Thymus (tissue), 11 donors: Measurements from ENCODE around the gene TANC2. TPM values are rescaled to one million over a fixed set of nuclear protein-coding genes. Genes with fewer than 3 reads are reported as not detected.

Experiments
- DNase-seq, 9 donors: peaks; one replicate each; pipeline ENCODE4 v3.0.0-alpha.2; 2013; ENCODE audit warnings: low spot score in 9 of 9, low read depth in 6 of 9, missing footprints in 1 of 9
- H3K27ac ChIP-seq, 2 donors: one replicate each; pipeline ENCODE4 v1.5.1; 2013; ENCODE audit warnings: control low read depth in 1 of 2, low read depth in 1 of 2, low read length in 1 of 2, mild to moderate bottlenecking in 1 of 2, moderate library complexity in 1 of 2
- H3K27me3 ChIP-seq, 2 donors: one replicate each; pipeline ENCODE4 v1.5.1; 2013; ENCODE audit warnings: low read length in 1 of 2; ENCODE audit not compliant: control insufficient read depth in 2 of 2, insufficient read depth in 1 of 2
- H3K36me3 ChIP-seq, 2 donors: one replicate each; pipeline ENCODE4 v1.5.1; 2013; ENCODE audit warnings: low read length in 1 of 2, mild to moderate bottlenecking in 1 of 2, moderate library complexity in 1 of 2; ENCODE audit not compliant: control insufficient read depth in 2 of 2, insufficient read depth in 2 of 2
- H3K4me1 ChIP-seq, 2 donors: one replicate each; pipeline ENCODE4 v1.5.1; 2013; ENCODE audit warnings: low read length in 2 of 2; ENCODE audit not compliant: control insufficient read depth in 2 of 2, insufficient read depth in 2 of 2
- H3K4me3 ChIP-seq, 2 donors: one replicate each; pipeline ENCODE4 v1.5.1; 2013; ENCODE audit warnings: low read length in 2 of 2, control low read depth in 1 of 2, mild to moderate bottlenecking in 1 of 2
- H3K9me3 ChIP-seq, 2 donors: one replicate each; pipeline ENCODE4 v1.5.1; 2013; ENCODE audit warnings: low read length in 1 of 2, mild to moderate bottlenecking in 1 of 2; ENCODE audit not compliant: control insufficient read depth in 2 of 2, insufficient read depth in 1 of 2
- WGBS: extraction: QIAGEN DNeasy Blood & Tissue Kit; methylation state at CpG from one replicate; pipeline ENCODE4 v1.1.7; 2013; 5-methylcytosine and 5-hydroxymethylcytosine counted together
- polyA plus RNA-seq: library from polyadenylated mRNA; stranded (reverse); fragments of 200-250 nt; gene quantifications from one replicate; pipeline ENCODE4 v1.2.3, GENCODE V29; 2013
- total RNA-seq: library from RNA; stranded (reverse); fragments of 120-200 nt; gene quantifications from one replicate; pipeline ENCODE4 v1.2.4, GENCODE V29; 2013
- donor health status: healthy.

TANC2 gene
- total and polyA plus RNA-seq, 2 donors: 2.5 to 7.8 TPM

DNA sequence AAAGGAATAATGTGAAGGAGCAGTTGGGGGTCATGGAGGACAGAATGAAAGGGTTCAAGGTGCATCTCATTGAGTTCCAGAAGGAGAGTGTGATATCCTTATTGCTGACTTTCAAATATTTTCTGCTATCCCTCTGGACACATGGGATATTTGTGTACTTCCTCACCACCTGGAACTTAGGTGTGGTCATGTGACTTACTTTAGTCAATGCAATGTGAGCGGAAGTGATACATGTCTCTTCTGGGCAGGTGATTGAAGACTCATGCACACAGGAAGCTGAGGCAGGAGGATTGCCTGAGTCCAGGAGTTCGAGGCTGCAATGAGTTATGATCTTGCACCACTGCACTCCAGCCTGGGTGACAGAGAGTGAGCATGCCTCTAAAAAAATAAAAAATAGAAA, 36.7 kb upstream of the TANC2 start:
- DNase-seq: no peak
- Histone ChIP-seq H3K9me3 (no peaks in the 10 kb centered on the region), H3K4me3 (no peak overlapping the region), H3K36me3 (no peaks in the 10 kb centered on the region), H3K4me1 (no peaks in the 10 kb centered on the region), H3K27ac (no peak overlapping the region), H3K27me3 (no peaks in the 10 kb centered on the region)
- WGBS: 94% methylated on average over 2 of the region's 2 CpGs

GRCh38 chr17:62931101-62931500, 34.9 kb upstream of the TANC2 start:
- WGBS: 96% methylated on average over 1 of the region's 1 CpG

DNA sequence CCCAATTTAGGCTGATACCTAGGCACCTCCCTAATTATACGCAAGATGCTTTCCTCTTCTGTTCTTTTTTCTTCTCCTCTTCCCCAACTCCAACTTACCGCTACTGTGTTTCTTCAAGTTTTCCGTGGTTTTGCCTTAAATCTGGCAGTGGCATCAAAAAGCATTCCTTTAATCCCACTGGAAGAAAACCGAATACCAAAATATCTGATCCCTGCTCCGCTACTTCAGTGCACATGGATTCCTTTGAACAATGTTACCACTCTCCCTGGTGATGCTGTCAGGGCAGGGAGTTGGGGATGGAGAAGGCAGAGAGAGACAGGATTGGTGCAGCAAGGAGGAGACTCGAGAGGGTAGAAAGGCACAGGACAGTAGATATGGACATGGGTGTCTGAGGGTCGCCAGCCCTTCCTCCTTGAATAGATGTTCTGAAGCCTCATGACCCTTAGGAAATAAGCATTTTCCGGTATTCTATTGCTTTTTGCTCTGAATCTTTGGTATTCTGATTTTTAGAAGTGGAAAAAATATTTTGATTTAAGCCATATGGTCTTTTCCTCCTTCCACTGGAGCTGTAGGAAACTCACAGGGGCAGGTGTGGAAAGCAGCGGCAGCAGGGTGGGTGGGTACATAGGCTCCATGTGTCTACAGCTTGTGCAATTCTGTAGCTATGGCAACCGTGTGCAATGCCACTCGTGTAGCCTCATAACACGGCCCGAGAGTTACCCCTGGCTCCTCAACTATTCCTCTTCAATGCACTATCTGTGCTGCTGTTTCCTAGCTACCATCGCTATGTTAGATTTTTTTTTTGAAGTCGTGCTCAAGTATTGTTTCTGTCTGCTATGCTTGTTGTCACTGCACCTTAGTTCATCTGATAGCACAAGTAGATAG, 32.3 kb upstream of the TANC2 start:
- WGBS: 90% methylated on average over 15 of the region's 15 CpGs
- no peak overlapping the region for H3K27ac ChIP-seq
- H3K36me3 ChIP-seq: no peaks in the 10 kb centered on the region
- no peaks in the 10 kb centered on the region for H3K27me3 ChIP-seq
- H3K4me3 ChIP-seq: no peak overlapping the region
- no peak for DNase-seq
- H3K9me3 ChIP-seq: no peaks in the 10 kb centered on the region
- no peaks in the 10 kb centered on the region for H3K4me1 ChIP-seq

More at GRCh38 chr17:62931101-62931500, 34.9 kb upstream of the TANC2 start:
- no peaks in the 10 kb centered on the region for H3K27me3 ChIP-seq
- no peak overlapping the region for H3K4me3 ChIP-seq
- H3K4me1 ChIP-seq: no peaks in the 10 kb centered on the region
- H3K9me3 ChIP-seq: no peaks in the 10 kb centered on the region
- no peaks in the 10 kb centered on the region for H3K36me3 ChIP-seq
- H3K27ac ChIP-seq: no peak overlapping the region
- no peak for DNase-seq

DNA sequence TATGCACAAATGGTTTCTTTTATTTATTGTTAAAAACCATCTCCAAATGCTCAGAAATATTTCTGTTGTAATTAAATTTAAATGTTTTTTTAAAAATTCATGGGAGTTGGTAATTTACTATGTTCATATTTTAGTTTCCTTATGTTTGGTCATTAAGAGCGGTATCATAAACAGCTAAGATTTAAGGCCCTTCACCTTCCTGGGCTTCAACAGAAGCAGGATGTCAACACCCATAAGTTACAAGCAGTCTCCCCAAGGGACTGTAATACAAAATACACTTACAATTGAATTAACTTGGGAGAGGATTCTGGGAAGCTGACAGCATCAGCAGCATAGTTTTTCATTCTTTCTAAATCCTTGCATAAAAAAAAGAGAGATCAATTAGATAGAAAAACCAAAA, 30.9 kb upstream of the TANC2 start:
- Histone ChIP-seq H3K4me3 (no peak overlapping the region), H3K27ac (no peak overlapping the region), H3K4me1 (no peaks in the 10 kb centered on the region), H3K9me3 (no peaks in the 10 kb centered on the region), H3K27me3 (no peaks in the 10 kb centered on the region), H3K36me3 (no peaks in the 10 kb centered on the region)
- no peak for DNase-seq
- WGBS: 97% methylated on average over 1 of the region's 1 CpG

DNA sequence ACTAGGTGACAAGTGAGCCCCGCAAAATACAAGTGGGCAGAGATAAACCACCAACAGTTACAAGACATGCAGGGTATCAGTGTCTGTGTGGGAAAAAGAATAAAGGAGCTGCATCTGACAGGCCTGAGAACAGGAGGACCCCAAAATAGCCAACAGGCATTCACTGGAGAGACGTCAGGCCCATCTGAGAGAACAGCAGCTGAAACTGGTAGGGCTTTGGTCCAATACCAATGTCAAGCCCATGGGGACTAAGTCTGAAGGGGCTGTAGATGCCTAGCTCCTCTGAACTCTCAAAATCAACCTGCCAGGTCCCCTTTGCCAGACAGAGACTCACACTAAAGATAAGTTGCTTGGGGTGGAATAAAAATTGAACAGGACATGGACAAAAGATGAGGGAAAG, 30.5 kb upstream of the TANC2 start:
- H3K36me3 ChIP-seq: no peaks in the 10 kb centered on the region
- WGBS: 91% methylated on average over 2 of the region's 2 CpGs
- H3K4me3 ChIP-seq: no peak overlapping the region
- no peak overlapping the region for H3K27ac ChIP-seq
- no peaks in the 10 kb centered on the region for H3K27me3 ChIP-seq
- DNase-seq: no peak
- H3K9me3 ChIP-seq: no peaks in the 10 kb centered on the region
- H3K4me1 ChIP-seq: no peaks in the 10 kb centered on the region

DNA sequence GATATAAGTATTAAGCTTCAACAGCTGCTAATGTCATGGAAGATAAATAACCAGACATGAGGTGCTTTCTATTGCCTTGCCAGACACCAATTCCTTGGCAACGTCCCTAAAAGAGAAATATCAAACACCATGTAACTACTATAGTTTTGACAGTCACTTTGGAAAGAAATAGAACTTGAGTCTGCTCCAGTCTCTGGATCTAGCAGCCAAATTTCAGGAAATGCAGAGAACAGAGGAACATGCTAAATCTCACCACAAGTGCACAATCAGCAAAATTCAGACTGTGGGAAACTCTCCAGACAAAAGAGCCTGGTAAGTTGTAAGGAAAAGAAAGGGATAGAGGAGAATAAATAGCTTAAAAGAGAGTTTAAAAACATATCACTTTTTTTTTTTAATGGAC, 28.4 kb upstream of the TANC2 start:
- Histone ChIP-seq H3K27me3 (no peaks in the 10 kb centered on the region), H3K4me3 (no peak overlapping the region), H3K4me1 (no peaks in the 10 kb centered on the region), H3K27ac (no peak overlapping the region), H3K9me3 (no peaks in the 10 kb centered on the region), H3K36me3 (no peaks in the 10 kb centered on the region)
- DNase-seq: no peak
- WGBS: 87% methylated on average over 1 of the region's 1 CpG

GRCh38 chr17:62941358-62941991, 24.6 kb upstream of the TANC2 start:
- no peak for DNase-seq

DNA sequence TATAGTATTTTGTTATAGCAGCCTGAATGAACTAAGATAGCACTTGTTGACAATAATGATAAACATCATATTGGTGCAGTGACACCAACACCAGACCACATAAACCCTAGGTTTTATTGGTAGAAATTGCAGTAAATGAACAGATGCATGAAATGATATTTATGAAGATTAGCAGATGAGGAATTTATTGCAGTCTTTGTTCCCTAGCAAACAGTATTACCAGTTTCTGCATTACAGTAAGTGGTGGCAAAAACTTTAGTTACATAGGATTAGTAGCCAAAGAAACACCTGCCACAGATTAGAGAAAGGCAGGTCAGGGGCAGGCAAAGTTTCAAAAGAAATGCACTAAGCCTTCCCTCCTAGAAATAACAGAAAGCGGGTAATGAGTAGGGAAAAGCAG, 17.7 kb upstream of the TANC2 start:
- Histone ChIP-seq H3K27ac (no peak overlapping the region), H3K4me3 (no peak overlapping the region), H3K4me1 (no peaks in the 10 kb centered on the region), H3K27me3 (no peaks in the 10 kb centered on the region), H3K36me3 (no peaks in the 10 kb centered on the region), H3K9me3 (no peaks in the 10 kb centered on the region)
- DNase-seq: no peak
- WGBS: 96% methylated on average over 1 of the region's 1 CpG

More at GRCh38 chr17:62941358-62941991, 24.6 kb upstream of the TANC2 start:
- H3K4me3 ChIP-seq: no peak overlapping the region
- WGBS: 94% methylated on average over 4 of the region's 4 CpGs
- H3K27ac ChIP-seq: no peak overlapping the region
- no peaks in the 10 kb centered on the region for H3K36me3 ChIP-seq
- H3K9me3 ChIP-seq: no peaks in the 10 kb centered on the region
- H3K4me1 ChIP-seq: no peaks in the 10 kb centered on the region
- no peaks in the 10 kb centered on the region for H3K27me3 ChIP-seq

GRCh38 chr17:62949036-62949435, 17.0 kb upstream of the TANC2 start:
- 84% methylated on average over 3 of the region's 3 CpGs for WGBS
- Histone ChIP-seq H3K36me3 (no peaks in the 10 kb centered on the region), H3K4me1 (no peaks in the 10 kb centered on the region), H3K4me3 (no peak overlapping the region), H3K27me3 (no peaks in the 10 kb centered on the region), H3K27ac (no peak overlapping the region), H3K9me3 (no peaks in the 10 kb centered on the region)
- no peak for DNase-seq
